ENCODE measurements around the gene EVA1C. TPM values are rescaled to one million over a fixed set of nuclear protein-coding genes. Genes with fewer than 3 reads are reported as not detected.

The EVA1C gene
- total and polyA plus RNA-seq, 9 of the 15 experiments (the other 6 are each of a cell fraction or from before 2014, with no cell fraction given): 0.22 TPM; not detected in 8

DNA sequence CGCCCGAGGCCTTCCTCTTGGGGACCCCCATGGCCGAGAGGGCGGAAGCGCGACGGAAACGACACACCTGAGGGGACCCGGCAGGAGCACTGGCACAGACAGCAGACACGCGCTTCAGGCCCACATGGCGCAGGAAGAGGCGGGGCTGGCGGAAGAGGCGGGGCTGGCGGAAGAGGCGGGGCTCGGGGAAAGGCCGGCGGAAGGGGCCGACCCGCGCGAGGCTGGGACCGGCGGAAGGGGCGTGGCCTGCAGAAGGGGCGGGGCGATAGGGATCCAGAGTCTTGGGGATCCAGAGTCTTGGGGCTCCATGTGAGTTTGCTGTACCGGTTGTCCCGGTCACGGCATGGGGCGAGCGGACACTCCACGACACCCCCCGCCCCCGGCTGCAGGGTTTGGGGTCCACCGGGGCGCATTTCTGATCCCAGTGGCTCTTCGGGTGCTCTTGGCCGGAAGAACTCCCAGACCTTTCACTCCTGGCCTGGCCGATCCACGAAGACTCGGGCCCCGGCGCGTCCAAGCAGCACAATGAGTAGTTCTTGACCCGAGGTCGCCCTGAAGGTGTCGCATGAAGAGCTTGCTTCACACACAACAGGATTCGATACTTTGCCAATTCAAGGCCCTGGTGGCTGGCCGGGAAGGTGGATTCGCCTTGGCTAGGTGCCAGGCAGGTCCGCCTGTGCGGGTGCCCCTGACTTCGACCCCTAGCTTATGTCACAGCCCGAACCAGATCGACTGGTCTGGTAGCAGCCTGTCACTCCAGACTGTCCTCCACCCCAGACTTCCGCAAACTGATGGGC lies 19.4 kb upstream of the EVA1C start, which contains the start of gene URB1 (continued):
- TF ChIP-seq ZFP36 (IDR thresholded peaks at IDR 0.05; ENCODE audit: low read depth, low read length, partially characterized antibody) (no peak), KAT2B (IDR thresholded peaks at IDR 0.05; ENCODE audit: low read depth, low read length) (no peak), NRF1 (conservative IDR thresholded peaks at IDR 0.05 in 1 of 2, IDR thresholded peaks at IDR 0.05 in 1 of 2) (peak; percentile 45 to 54), PHF8 (IDR thresholded peaks at IDR 0.05; ENCODE audit: borderline replicate concordance, low read length) (peak; percentile 99), LCOR (CRISPR knock-in tag; IDR thresholded peaks at IDR 0.05) (0 out of 2 replicates have a peak, but pooled peaks have one; percentile 68), MTA2 (IDR thresholded peaks at IDR 0.05; ENCODE audit: low read depth) (no peak), POLR2AphosphoS2 (IDR thresholded peaks at IDR 0.05; ENCODE audit: low read length) (peak; percentile 77; the same call in 1 of the 2 replicates), ARHGAP35 (IDR thresholded peaks at IDR 0.05; ENCODE audit: partially characterized antibody) (no peak), ZKSCAN8 (CRISPR knock-in tag; IDR thresholded peaks at IDR 0.05) (no peak), ZNF274 (IDR thresholded peaks at IDR 0.05; ENCODE audit: borderline replicate concordance, low read depth, low read length) (no peak), MAFK (IDR thresholded peaks at IDR 0.05; ENCODE audit: low read length) (no peak), ERF (CRISPR knock-in tag; IDR thresholded peaks at IDR 0.05) (peak; percentile 69), RUNX1 (IDR thresholded peaks at IDR 0.05; ENCODE audit: low read depth) (no peak), CBX1 (IDR thresholded peaks at IDR 0.05; ENCODE audit: low read depth) (0 out of 2 replicates have a peak, but pooled peaks have one; percentile 22), ZBTB7A (IDR thresholded peaks at IDR 0.05; ENCODE audit: borderline replicate concordance, control insufficient read depth, low read depth, low read length) (0 out of 2 replicates have a peak, but pooled peaks have one; percentile 37), NONO (IDR thresholded peaks at IDR 0.05; ENCODE audit: low read depth in 2 of 2, low read length in 1 of 2) (no peak), YBX1 (IDR thresholded peaks at IDR 0.05) (no peak), RBM22 (IDR thresholded peaks at IDR 0.05; ENCODE audit: low read depth, low read length, poor library complexity, severe bottlenecking) (no peak), HDAC3 (IDR thresholded peaks at IDR 0.05; ENCODE audit: borderline replicate concordance, partially characterized antibody) (no peak), ZNF561 (CRISPR knock-in tag; conservative IDR thresholded peaks at IDR 0.05) (no peak), ZNF23 (CRISPR knock-in tag; IDR thresholded peaks at IDR 0.05) (no peak), KDM5B (IDR thresholded peaks at IDR 0.05; ENCODE audit: insufficient replicate concordance, low read depth, low read length) (peak; percentile 79), ZNF175 (CRISPR knock-in tag; IDR thresholded peaks at IDR 0.05; ENCODE audit: low read depth) (no peak), ZNF740 (CRISPR knock-in tag; IDR thresholded peaks at IDR 0.05) (no peak), ZNF740 (tag; IDR thresholded peaks at IDR 0.05) (no peak), SP1 (CRISPR knock-in tag; IDR thresholded peaks at IDR 0.05) (peak; percentile 86), BCL6 (CRISPR knock-in tag; IDR thresholded peaks at IDR 0.05) (no peak)
- TF ChIP-seq, protein P1, sequence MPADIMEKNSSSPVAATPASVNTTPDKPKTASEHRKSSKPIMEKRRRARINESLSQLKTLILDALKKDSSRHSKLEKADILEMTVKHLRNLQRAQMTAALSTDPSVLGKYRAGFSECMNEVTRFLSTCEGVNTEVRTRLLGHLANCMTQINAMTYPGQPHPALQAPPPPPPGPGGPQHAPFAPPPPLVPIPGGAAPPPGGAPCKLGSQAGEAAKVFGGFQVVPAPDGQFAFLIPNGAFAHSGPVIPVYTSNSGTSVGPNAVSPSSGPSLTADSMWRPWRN (IDR thresholded peaks at IDR 0.05; ENCODE audit: low read depth): no peak
- TF ChIP-seq, protein P2, sequence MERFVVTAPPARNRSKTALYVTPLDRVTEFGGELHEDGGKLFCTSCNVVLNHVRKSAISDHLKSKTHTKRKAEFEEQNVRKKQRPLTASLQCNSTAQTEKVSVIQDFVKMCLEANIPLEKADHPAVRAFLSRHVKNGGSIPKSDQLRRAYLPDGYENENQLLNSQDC (CRISPR knock-in tag; IDR thresholded peaks at IDR 0.05): no peak; the same call in 1 of the 2 replicates
